Smooth muscle cell (in vitro differentiated cells): ENCODE results near the gene PRKCZ. TPM values are rescaled to one million over a fixed set of nuclear protein-coding genes. Genes with fewer than 3 reads are reported as not detected.

Experiments used
- DNase-seq: peaks from one replicate; lab custom pipeline; 2025; ENCODE audit not compliant: unreplicated experiment; lab: John Stamatoyannopoulos, UW
- H2AFZ ChIP-seq: fragments of 200-600 bp; sonication (generic); 2 replicates; pipeline ENCODE4 v1.6.0; 2016; ENCODE audit warnings: antibody characterized with exemption, low read depth, mild to moderate bottlenecking
- H3F3A ChIP-seq: fragments of 200-600 bp; sonication (generic); 2 replicates; pipeline ENCODE4 v1.6.0; 2017; ENCODE audit warnings: antibody characterized with exemption, low read depth
- H3K27ac ChIP-seq: fragments of 200-600 bp; sonication (generic); 2 replicates; pipeline ENCODE4 v1.5.1; 2016; ENCODE audit warnings: low read depth, mild to moderate bottlenecking
- H3K27me3 ChIP-seq: fragments of 200-600 bp; sonication (generic); 2 replicates; pipeline ENCODE4 v1.6.1; 2016; ENCODE audit warnings: low read depth, mild to moderate bottlenecking
- H3K36me3 ChIP-seq: fragments of 200-600 bp; sonication (generic); 2 replicates; pipeline ENCODE4 v1.5.1; 2016; ENCODE audit warnings: low read depth
- H3K4me1 ChIP-seq: fragments of 200-600 bp; sonication (generic); 2 replicates; pipeline ENCODE4 v1.5.1; 2016; ENCODE audit warnings: low read depth
- H3K4me2 ChIP-seq: fragments of 200-600 bp; sonication (generic); 2 replicates; pipeline ENCODE4 v1.6.0; 2016; ENCODE audit warnings: mild to moderate bottlenecking
- H3K4me3 ChIP-seq: fragments of 200-600 bp; sonication (generic); 2 replicates; pipeline ENCODE4 v1.5.1; 2016; ENCODE audit warnings: mild to moderate bottlenecking
- H3K79me2 ChIP-seq: fragments of 200-600 bp; sonication (generic); 2 replicates; pipeline ENCODE4 v1.6.0; 2016; ENCODE audit warnings: low read depth, mild to moderate bottlenecking
- H3K9ac ChIP-seq: fragments of 200-600 bp; sonication (generic); 2 replicates; pipeline ENCODE4 v1.6.0; 2016; ENCODE audit warnings: low read depth
- H3K9me3 ChIP-seq: fragments of 200-600 bp; sonication (generic); replicated peaks from 2 replicates; pipeline ENCODE4 v1.5.1; 2016; ENCODE audit warnings: low read depth
- H4K20me1 ChIP-seq: fragments of 200-600 bp; sonication (generic); 2 replicates; pipeline ENCODE4 v1.6.0; 2016; ENCODE audit warnings: low read depth
- WGBS: methylation state at CpG from one replicate; pipeline ENCODE4 v1.1.7; 2016; ENCODE audit warnings: low lambda C conversion rate; 5-methylcytosine and 5-hydroxymethylcytosine counted together
- polyA plus RNA-seq: library from polyadenylated mRNA; unstranded; fragments of >200 nt; fragmentation: Nextera tagmentation; extraction: Ambion mirVana; gene quantifications from 2 replicates; pipeline ENCODE4 v1.2.1, GENCODE V29; 2016
- total RNA-seq: library from RNA; depleted of rRNA; stranded (reverse); fragments of >200 nt; gene quantifications from 2 replicates; pipeline ENCODE4 v1.2.3, GENCODE V29; 2014
- TF ChIP-seq, protein P1 (sequence below): fragments of 200-600 bp; sonication (generic); IDR thresholded peaks from 2 replicates; pipeline ENCODE4 v1.5.1; 2017; ENCODE audit warnings: borderline replicate concordance, mild to moderate bottlenecking, antibody characterized with exemption; ENCODE audit not compliant: insufficient read depth, poor library complexity, severe bottlenecking

PRKCZ gene
- total and polyA plus RNA-seq, 2 experiments from 2014 or later = 5.8 to 10.3 TPM

DNA sequence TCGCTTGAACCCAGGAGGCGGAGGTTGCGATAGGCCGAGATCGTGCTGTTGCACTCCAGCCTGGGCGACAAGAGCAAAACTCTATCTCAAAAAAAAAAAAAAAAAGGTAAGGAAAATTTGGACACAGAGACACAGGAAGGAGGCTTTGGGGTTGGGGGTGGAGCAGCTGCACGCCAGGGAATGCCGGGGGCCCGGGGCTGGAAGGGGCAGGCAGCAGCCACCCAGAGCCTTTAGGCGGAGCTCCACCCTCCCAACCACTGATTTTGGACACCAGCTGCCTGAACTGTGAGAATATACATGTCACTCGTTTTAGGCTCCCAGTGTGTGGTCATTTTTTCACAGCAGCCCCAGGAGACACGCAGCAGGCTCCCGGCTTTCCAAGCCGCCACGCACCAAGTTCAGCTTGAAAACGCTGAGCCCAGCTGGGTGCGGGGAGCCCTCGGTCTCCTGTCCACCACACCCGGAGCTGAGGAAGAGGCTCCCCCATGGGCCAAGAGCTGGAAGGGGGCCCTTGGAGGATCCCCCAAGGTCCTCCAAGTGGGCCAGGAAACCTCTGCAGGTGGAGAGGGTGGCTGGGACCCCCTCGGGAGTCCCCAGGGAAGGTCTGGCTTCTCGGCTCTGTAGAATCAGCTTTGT lies 150.2 kb downstream of the PRKCZ start:
- no peak for DNase-seq
- Histone ChIP-seq H3K27me3 (no peaks in the 10 kb centered on the region), H3K4me2 (peak overlapping the region; percentile 92), H2AFZ (no peak overlapping the region), H3K36me3 (no peaks in the 10 kb centered on the region), H3K9me3 (no peaks in the 10 kb centered on the region), H3K27ac (no peak overlapping the region), H3K79me2 (peaks cover 14% of the 10 kb centered on the region), H3K4me3 (no peak overlapping the region), H3K4me1 (peaks cover 8% of the 10 kb centered on the region), H4K20me1 (no peaks in the 10 kb centered on the region), H3F3A (no peaks in the 10 kb centered on the region), H3K9ac (no peak overlapping the region)
- WGBS = 83% methylated on average over 21 of the region's 21 CpGs
- TF ChIP-seq, protein P1, sequence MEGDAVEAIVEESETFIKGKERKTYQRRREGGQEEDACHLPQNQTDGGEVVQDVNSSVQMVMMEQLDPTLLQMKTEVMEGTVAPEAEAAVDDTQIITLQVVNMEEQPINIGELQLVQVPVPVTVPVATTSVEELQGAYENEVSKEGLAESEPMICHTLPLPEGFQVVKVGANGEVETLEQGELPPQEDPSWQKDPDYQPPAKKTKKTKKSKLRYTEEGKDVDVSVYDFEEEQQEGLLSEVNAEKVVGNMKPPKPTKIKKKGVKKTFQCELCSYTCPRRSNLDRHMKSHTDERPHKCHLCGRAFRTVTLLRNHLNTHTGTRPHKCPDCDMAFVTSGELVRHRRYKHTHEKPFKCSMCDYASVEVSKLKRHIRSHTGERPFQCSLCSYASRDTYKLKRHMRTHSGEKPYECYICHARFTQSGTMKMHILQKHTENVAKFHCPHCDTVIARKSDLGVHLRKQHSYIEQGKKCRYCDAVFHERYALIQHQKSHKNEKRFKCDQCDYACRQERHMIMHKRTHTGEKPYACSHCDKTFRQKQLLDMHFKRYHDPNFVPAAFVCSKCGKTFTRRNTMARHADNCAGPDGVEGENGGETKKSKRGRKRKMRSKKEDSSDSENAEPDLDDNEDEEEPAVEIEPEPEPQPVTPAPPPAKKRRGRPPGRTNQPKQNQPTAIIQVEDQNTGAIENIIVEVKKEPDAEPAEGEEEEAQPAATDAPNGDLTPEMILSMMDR = no peak

DNA sequence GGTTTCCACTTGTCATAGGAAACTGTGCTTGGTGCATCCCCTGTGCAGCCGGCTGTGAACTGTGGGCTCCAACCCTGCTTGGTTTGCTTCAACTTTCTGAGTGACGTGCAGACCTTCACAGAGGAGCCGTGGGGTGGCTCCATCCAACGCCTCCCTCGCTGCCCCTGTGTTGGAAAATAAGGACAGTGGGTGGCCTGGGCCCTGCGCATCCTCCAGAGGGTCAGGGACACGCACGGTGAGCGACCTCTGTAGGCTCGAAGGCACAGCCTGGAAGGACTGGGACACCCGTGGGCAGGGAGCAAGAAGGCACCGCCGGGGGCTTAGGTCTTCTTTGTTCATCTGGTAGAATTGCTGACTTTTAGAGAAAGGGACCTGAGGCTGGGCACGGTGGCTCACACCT lies 150.9 kb downstream of the PRKCZ start:
- H3K27ac ChIP-seq = no peak overlapping the region
- H4K20me1 ChIP-seq = no peaks in the 10 kb centered on the region
- no peak overlapping the region for H3K4me3 ChIP-seq
- TF ChIP-seq, protein P1 = no peak
- WGBS = 92% methylated on average over 14 of the region's 14 CpGs
- no peaks in the 10 kb centered on the region for H3K9me3 ChIP-seq
- peaks cover 10% of the 10 kb centered on the region for H3K4me1 ChIP-seq
- H2AFZ ChIP-seq = no peak overlapping the region
- H3F3A ChIP-seq = peaks cover 5% of the 10 kb centered on the region
- H3K9ac ChIP-seq = no peak overlapping the region
- no peak for DNase-seq
- no peaks in the 10 kb centered on the region for H3K36me3 ChIP-seq
- H3K79me2 ChIP-seq = peaks cover 14% of the 10 kb centered on the region
- no peak overlapping the region for H3K4me2 ChIP-seq
- no peaks in the 10 kb centered on the region for H3K27me3 ChIP-seq

DNA sequence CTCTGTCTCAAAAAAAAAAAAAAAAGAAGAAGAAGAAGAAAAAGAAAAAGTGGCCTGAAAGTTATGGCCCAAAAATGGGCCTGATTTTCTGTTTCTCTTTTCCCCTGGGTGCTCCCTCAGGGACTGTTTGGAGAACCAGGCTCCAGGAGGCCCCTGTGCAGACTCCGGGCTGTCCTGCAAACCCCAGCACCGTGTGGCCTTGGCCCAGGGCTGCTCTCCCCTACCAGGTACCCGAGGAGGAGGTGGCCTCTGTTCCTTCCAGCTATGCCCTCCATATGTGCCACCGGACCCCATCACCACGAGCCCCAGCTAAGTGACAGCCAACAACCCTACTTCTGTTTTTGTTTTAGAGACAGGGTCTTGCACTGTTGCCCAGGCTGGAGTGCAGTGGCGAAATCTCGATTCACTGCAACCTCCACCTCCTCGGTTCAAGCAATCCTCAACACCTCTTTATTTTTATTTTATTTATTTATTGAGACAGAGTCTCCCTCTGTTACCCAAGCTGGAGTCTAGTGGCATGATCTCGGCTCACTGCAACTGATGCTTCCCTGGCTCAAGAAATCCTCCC lies 151.9 kb downstream of the PRKCZ start:
- Histone ChIP-seq H3K36me3 (no peaks in the 10 kb centered on the region), H4K20me1 (no peaks in the 10 kb centered on the region), H3K4me2 (no peak overlapping the region), H3K79me2 (peaks cover 14% of the 10 kb centered on the region), H3K9ac (no peak overlapping the region), H3F3A (peaks cover 5% of the 10 kb centered on the region), H3K27me3 (no peaks in the 10 kb centered on the region), H3K27ac (no peak overlapping the region), H3K9me3 (no peaks in the 10 kb centered on the region), H2AFZ (no peak overlapping the region), H3K4me3 (no peak overlapping the region), H3K4me1 (peaks cover 10% of the 10 kb centered on the region)
- no peak for DNase-seq
- 96% methylated on average over 9 of the region's 9 CpGs for WGBS
- TF ChIP-seq, protein P1 = no peak
